Right lung (tissue), 5 donors: ENCODE data around the gene SLC10A7. TPM values are rescaled to one million over a fixed set of nuclear protein-coding genes. Genes with fewer than 3 reads are reported as not detected.
A peak's percentile ranks its signal among the peaks of the same experiment; 100 is the strongest.

ENCODE experiments used
- DNase-seq, 2 donors: peaks; one replicate each; pipeline ENCODE4 v3.0.0-alpha.2; 2013
- polyA plus RNA-seq, 5 donors: library from polyadenylated mRNA; unstranded; fragments of 120-200 nt; gene quantifications; one replicate each; pipeline versions ENCODE4 v1.2.1 to v1.2.3, GENCODE V29; 2013; ENCODE audit warnings: inconsistent platforms in 1 of 5, low replicate concordance in 1 of 5; ENCODE audit not compliant: insufficient read length in 5 of 5, insufficient read depth in 1 of 5

The SLC10A7 gene
- polyA plus RNA-seq, 5 donors: 10.6 to 22.2 (median 21.8) TPM

DNA sequence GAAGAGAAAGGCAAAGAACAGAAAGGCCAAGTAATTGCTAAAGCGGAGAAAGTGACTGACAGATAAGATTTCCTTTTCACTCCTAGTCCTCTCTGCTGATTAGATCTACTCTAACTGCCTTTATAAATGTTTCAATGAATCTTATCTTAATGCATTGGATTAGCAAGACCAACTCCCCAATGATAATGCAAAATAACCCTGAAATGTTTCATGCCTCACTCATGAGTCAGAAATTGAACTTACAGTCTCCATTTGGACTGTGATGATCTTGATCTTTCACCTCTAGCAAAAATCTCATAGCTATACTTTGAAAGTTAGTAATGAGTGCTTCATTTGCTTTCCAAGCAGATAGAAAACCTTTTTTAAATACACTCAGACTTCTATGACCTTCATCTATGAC is 26.5 kb downstream of the SLC10A7 start:
- no peak for DNase-seq

DNA sequence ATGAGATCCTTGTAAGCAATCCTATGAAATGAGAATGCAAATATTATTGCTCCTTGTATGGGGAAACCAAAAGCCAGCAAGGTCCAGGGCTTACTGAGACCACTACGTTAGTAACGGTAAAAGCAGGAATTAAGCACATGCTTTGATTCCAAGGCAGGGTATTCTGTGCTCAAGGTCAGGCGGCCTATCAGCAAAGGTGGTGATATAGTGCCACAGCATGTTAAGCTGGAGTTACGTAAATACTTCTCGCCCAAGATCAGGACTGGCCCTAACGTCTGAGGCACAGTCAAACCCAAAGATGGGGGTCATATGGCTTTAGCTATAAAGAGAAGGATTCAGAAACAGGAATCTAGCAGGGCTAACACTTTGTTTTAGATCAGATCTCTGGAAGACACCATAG is 27.6 kb downstream of the SLC10A7 start:
- no peak for DNase-seq

- no peak for DNase-seq
These were observed 31.6 kb downstream of the SLC10A7 start for GRCh38 chr4:146490106-146490505.

- DNase-seq: peak in 1 of 2 donors; percentile 13
These were observed 33.1 kb downstream of the SLC10A7 start for GRCh38 chr4:146488495-146489174.

GRCh38 chr4:146486565-146486964 is 35.2 kb downstream of the SLC10A7 start:
- DNase-seq: no peak

GRCh38 chr4:146485968-146486367 is 35.8 kb downstream of the SLC10A7 start:
- no peak for DNase-seq

DNA sequence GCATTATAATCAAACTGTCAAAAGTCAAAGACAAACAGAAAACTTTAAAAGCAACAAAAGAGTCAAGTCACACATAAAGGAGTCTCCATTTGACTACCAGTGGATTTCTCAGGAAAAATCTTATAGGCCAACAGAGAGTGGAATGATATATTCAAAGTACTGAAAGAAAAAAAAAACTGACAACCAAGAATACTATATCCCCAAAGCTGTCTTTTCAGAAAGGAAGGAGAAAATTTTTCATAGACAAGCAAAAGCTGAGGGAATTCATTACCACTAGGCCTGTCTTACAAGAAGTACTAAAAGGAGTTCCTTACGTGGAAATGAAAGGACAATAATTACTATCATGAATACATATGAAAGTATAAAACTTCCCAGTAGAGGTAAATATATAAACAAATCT is 39.0 kb downstream of the SLC10A7 start:
- no peak for DNase-seq

GRCh38 chr4:146481246-146481645 is 40.5 kb downstream of the SLC10A7 start:
- DNase-seq: no peak

DNA sequence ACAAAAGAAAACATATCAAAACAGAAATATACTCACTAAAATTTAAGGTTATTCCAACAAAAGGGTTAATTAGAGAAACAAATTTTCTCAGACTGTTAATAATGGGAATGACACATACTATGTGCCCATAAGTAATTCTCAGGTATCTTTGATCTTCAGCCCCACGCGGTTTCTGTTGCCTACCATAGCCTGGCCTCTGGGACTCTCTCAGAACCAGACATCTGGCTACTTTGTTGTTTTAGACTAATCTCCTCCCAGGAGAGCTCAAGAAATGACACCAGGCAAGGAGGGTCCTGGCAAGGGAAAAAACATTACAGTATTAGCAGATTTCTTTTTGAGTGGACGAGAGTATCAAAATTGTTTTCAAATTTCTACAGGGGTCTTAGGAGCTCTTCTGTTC is 43.7 kb downstream of the SLC10A7 start:
- DNase-seq: no peak

DNA sequence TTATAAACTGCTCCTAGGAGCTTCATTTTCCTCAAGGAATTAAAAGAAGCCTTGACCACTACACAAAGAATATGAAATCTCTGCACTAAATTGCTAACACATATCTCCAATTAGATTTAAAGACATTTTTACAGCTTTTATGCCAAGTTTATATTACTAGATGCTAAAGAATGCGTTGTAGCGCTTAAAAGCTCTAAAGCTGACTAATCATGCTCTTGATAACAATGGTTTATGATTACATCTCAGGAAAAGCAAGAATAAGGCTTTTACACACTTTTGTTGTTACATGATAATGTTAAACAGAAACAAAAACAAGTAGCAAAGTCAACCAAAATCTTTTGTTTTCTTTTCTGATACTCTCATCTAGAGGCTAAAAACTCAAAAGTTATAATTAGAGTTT is 44.7 kb downstream of the SLC10A7 start:
- DNase-seq: no peak

DNA sequence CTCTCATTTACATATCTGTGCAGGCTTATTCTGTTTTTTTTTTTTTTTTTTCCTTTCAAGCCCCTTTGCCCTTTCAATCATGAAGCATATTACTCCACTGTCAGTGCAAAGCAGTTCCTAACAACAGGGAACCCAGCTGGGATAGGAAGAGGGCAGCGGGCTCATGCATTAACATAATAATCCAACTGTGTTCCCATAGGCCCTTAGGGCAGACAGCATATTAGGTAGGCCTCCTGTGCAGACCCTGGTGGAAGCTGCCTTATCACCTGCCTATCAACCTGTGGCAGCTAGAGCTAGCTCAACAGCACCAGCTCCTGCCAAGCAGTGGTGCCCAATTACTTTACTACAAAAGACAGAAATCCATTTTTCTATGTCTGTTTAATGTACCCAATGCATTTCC is 49.3 kb downstream of the SLC10A7 start:
- no peak for DNase-seq

DNA sequence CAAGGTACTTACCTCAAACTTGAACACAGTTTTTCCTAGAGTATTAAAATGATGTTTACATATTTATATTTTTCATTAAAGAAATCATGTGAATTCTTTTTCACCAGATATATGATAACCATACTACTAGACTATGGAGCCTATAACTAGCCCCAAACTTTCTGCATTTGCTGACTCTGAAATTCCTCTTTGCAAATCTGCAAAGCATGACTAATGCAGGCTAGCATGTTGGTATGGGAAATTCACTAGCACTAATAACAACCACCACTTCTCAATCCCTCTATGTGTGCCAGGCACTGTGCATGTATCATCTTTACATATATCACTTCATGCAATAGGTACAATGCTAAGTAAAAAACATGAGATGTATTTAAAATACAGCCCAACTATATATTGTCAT is 51.1 kb downstream of the SLC10A7 start:
- no peak for DNase-seq

GRCh38 chr4:146469022-146469421 is 52.7 kb downstream of the SLC10A7 start:
- DNase-seq: no peak

DNA sequence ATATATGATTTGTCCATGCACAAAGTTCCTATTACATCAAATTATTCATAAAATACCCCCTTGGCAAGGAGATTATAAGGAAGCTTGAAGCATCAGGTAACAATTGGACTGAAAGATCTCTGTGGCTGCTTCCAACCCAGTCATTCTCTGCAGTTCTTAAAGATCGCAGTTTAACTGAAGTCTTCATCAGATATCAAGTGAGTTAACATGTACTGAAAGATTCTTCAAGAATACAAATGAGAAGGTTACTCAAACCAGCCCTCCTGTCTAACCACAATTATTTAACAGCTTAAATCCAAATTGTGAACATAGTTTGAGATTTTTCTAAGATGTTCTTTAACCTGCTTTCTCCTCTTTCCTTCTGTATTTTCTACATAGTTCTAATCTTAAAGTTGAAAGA is 56.1 kb downstream of the SLC10A7 start:
- DNase-seq: no peak

DNA sequence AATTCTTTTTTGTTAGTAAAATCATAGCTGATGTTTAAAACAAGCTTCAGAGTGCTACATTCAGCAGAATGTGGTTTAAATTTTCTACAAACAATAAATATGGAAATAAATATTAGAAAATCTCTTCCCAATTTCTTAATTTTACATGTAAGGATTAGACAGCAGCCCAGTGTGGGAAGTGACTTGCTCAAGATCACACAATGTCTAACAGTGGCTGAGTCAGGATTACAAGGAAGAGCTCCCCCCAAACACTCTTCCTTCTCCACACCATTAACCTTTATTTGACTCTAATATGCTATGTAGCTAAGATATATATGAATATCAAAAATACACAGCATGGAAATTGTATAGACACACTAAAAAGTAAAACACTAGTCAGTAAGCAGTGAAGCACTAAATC is 59.5 kb downstream of the SLC10A7 start:
- no peak for DNase-seq

DNA sequence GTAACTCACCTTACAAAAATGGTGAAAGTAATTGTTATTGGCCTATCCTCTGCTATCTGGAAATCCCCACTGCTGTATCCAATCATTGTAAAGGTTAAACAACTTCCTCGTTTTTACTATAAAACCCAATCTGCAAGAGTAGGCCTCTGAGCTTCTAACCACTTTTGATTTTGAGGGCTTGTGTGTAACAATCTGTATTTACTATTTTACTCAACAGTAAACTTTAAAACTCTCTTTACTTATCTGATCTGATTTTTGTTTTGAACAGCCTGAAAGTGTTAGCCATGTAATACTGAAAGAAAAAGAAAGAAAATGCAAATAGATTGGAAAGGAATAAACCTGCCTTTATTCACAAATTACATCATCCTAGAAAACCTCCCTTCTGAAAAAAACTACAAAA is 63.1 kb downstream of the SLC10A7 start:
- DNase-seq: no peak

GRCh38 chr4:146456681-146457080 is 65.1 kb downstream of the SLC10A7 start:
- no peak for DNase-seq

DNA sequence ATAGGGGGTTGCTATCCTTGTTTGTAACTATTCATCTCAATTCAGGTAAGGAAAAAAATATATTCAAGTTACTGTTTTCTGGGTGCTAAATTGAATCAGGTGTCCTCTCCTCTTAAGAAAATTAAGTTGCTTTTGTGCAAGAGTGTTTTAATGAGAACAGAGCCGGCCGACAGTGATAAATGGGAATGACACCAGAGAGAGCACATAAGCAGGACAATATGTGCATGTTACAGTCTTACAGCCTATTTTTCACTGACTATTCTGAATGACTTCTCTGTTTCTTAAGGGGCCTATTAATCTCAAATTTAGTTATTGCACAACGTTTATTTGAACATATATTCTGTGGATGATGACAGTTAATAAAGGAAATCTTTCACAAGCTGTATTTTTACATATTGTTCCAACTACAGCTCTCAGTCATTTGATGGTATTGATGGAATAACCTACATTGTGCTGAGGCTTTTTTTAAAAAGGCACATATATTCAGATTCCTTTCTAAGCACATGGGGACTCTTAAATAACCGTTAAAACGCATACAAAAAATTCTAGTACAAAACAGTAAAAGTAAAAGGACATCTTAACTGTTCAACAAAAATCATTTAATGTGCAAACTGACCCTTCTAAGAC is 68.4 kb downstream of the SLC10A7 start:
- DNase-seq: peak; percentile 0 to 2

DNA sequence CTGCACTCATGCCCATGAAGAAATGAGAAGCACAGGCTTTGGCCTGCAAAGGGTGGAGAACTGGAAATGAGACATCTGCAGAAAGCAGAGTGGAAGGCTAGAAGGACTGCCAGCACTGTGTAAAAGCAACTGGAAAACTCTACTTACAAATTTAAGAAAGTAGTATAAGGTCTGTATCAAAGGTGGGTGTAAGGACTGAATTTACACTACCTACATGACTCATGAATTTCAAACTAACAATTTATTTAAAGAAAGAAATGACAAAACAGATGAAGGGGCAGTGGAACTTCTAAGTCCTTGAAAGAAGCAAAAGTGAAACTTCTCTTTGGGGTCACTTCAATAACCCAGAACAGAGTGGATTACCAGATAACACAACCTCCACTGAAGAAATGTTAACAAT is 71.2 kb downstream of the SLC10A7 start:
- DNase-seq: no peak

- DNase-seq: no peak
These were observed 75.2 kb downstream of the SLC10A7 start for GRCh38 chr4:146446555-146446954.

DNA sequence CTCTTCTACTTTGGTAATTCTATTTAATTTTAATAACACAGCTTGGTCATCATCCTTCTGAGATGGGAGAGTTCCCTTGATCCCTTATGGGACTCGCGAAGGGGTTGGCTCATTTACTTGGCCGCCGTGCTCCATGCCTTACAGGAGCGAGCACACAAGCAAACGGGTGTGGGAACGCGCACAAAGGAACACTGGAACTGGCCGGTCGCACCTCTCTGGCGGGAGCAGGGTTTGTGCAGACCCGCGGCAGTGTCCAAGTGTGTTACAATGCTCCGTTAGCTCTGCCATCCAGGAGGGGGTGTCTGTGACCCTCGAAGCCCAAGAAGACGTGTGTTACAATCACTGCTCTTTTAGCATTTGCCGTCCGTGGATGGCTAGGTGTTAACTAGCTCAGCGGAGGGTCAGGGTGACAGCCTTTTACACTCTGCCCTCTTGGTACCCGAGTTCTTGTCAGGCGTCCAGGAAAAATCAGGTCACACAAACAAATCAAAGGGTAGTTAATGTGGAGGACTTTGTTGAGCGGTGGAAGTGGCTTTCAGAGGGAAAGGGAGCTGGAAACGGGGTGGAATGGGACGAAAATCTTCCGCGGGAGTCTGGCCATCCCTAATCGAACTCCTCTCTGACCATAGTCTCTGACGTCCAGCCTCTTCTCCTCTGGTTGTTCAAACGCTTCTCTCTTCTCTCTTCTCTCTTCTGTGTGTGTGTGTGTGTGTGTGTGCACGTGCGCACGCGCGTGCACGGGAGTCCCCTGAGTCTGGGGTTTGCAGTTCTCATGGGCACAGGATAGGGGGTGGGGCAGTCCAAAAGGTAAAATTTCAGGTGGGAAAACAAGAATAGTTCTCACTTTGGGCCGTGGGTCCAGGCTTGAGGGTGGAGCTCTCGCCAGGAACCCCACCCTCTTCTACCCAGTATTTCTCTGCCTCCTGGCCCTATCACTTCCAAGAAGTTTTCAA is 76.3 kb downstream of the SLC10A7 start:
- DNase-seq: no peak

GRCh38 chr4:146443525-146443924 is 78.2 kb downstream of the SLC10A7 start:
- no peak for DNase-seq

- no peak for DNase-seq
These were observed 78.9 kb downstream of the SLC10A7 start for GRCh38 chr4:146442801-146443200.
